Body of pancreas (tissue), 4 donors: ENCODE results near the gene EIF4H. TPM values are rescaled to one million over a fixed set of nuclear protein-coding genes. Genes with fewer than 3 reads are reported as not detected.

ENCODE experiments used
- ATAC-seq: fragments of 150-250 bp; one replicate; pipeline ENCODE4 v1.9.1; 2016
- DNase-seq, 4 donors: peaks; one replicate each; pipeline ENCODE4 v3.0.0-alpha.2; 2019
- H3K27ac ChIP-seq, 4 donors: fragments of 200-600 bp; sonication (generic); 1 replicate in 3 of 4; 2 replicates in 1 of 4; pipeline versions ENCODE4 v1.5.1 to v1.6.1; 2016 to 2019; ENCODE audit warnings: mild to moderate bottlenecking in 1 of 4, mixed read lengths in 1 of 4, moderate library complexity in 1 of 4
- H3K27me3 ChIP-seq, 2 donors: fragments of 200-600 bp; sonication (generic); one replicate each; pipeline ENCODE4 v1.6.0; 2016; ENCODE audit warnings: mild to moderate bottlenecking in 1 of 2
- H3K36me3 ChIP-seq, 2 donors: fragments of 200-600 bp; sonication (generic); replicated peaks in 1 of 2; 2 replicates each; pipeline ENCODE4 v1.5.1; 2016; ENCODE audit warnings: low read depth in 2 of 2; ENCODE audit not compliant: insufficient read depth in 1 of 2
- H3K4me1 ChIP-seq: fragments of 200-600 bp; sonication (generic); one replicate; pipeline ENCODE4 v1.6.0; 2016
- H3K4me3 ChIP-seq, 2 donors: fragments of 200-600 bp; sonication (generic); 1 replicate in 1 of 2; 2 replicates in 1 of 2; pipeline ENCODE4 v1.5.1; 2016 to 2019
- H3K9me3 ChIP-seq, 3 donors: fragments of 200-600 bp; sonication (generic); 1 replicate in 2 of 3; 2 replicates in 1 of 3; pipeline ENCODE4 v1.5.1; 2016
- CTCF ChIP-seq, 7 experiments: fragments of 450-650 bp in 4 of 7; fragments of 200-600 bp in 3 of 7; sonication (generic) in 3 of 7; IDR thresholded peaks; one replicate each; pipeline ENCODE4 v1.5.1; 2016 to 2019; ENCODE audit warnings: antibody characterized with exemption in 7 of 7
- POLR2A ChIP-seq, 3 donors: fragments of 450-650 bp; IDR thresholded peaks; one replicate each; pipeline ENCODE4 v1.6.1; 2016; ENCODE audit warnings: antibody characterized with exemption in 3 of 3, mild to moderate bottlenecking in 2 of 3
- WGBS, 2 donors: methylation state at CpG; one replicate each; pipeline ENCODE4 v1.1.5; 2017; 5-methylcytosine and 5-hydroxymethylcytosine counted together
- intact Hi-C: fragments of 100-400 bp; cut with DNase I; formaldehyde crosslinking; loops from one replicate; pipeline ENCODE4 v1.15.1; 2023
- total RNA-seq, 2 donors: library from RNA; depleted of rRNA; stranded (reverse); fragments of >200 nt; gene quantifications; one replicate each; pipeline ENCODE4 v1.1.0, GENCODE V29; 2016

Gene EIF4H
- total RNA-seq, 2 donors from 2014 or later: 107 to 163 TPM

GRCh38 chr7:74185636-74186035 is 11.5 kb downstream of the EIF4H start:
- H3K4me3 ChIP-seq: no peak overlapping the region
- peaks cover 80% of the 10 kb centered on the region for H3K4me1 ChIP-seq
- ATAC-seq: no peak
- H3K36me3 ChIP-seq: peaks cover 0 to 13% of the 10 kb centered on the region in 2 donors
- WGBS, 2 donors: 5 to 10% methylated on average over 5 of the region's 5 CpGs
- no peaks in the 10 kb centered on the region for H3K27me3 ChIP-seq
- intact Hi-C loops: loop anchor here (5.0 kb wide), 1 partner anchor 113 kb away; no protein-coding TSS in a partner anchor
- TF ChIP-seq POLR2A (IDR thresholded peaks at IDR 0.05) (no peak), CTCF (IDR thresholded peaks at IDR 0.05) (no peak)
- no peak for DNase-seq
- H3K9me3 ChIP-seq: no peaks in the 10 kb centered on the region
- H3K27ac ChIP-seq: peak overlapping the region in 2 of 4 donors; percentile 6 to 12

- peaks cover 0 to 29% of the 10 kb centered on the region in 2 donors for H3K36me3 ChIP-seq
- H3K27ac ChIP-seq: no peak overlapping the region
- intact Hi-C loops: loop anchor here (5.0 kb wide), 1 partner anchor 116 kb away; no protein-coding TSS in a partner anchor
- no peak for ATAC-seq
- no peaks in the 10 kb centered on the region for H3K27me3 ChIP-seq
- DNase-seq: no peak
- H3K4me3 ChIP-seq: no peak overlapping the region
- TF ChIP-seq POLR2A (IDR thresholded peaks at IDR 0.05) (no peak), CTCF (IDR thresholded peaks at IDR 0.05) (no peak)
- WGBS, 2 donors: 53 to 70% methylated on average over 10 to 11 of the region's 11 CpGs
- no peaks in the 10 kb centered on the region for H3K9me3 ChIP-seq
- peaks cover 57% of the 10 kb centered on the region for H3K4me1 ChIP-seq
These were observed 13.9 kb downstream of the EIF4H start for GRCh38 chr7:74187915-74188675.

- Histone ChIP-seq H3K36me3 (peaks cover 0 to 47% of the 10 kb centered on the region in 2 donors), H3K4me3 (no peak overlapping the region), H3K9me3 (no peaks in the 10 kb centered on the region), H3K27me3 (no peaks in the 10 kb centered on the region), H3K4me1 (peaks cover 36% of the 10 kb centered on the region), H3K27ac (no peak overlapping the region)
- 87% methylated on average over 7 of the region's 7 CpGs for WGBS, 2 donors
- TF ChIP-seq POLR2A (IDR thresholded peaks at IDR 0.05) (no peak), CTCF (IDR thresholded peaks at IDR 0.05) (no peak)
- no peak for DNase-seq
- intact Hi-C loops: no loop called here
- no peak for ATAC-seq
These were observed 16.1 kb downstream of the EIF4H start for GRCh38 chr7:74190259-74190658.

- Histone ChIP-seq H3K9me3 (no peaks in the 10 kb centered on the region), H3K4me1 (peaks cover 26% of the 10 kb centered on the region), H3K36me3 (peaks cover 0 to 50% of the 10 kb centered on the region in 2 donors), H3K4me3 (no peak overlapping the region), H3K27ac (no peak overlapping the region), H3K27me3 (no peaks in the 10 kb centered on the region)
- DNase-seq (no peak), ATAC-seq (no peak)
- intact Hi-C loops: no loop called here
- WGBS, 2 donors: 87 to 91% methylated on average over 9 of the region's 9 CpGs
- TF ChIP-seq POLR2A (IDR thresholded peaks at IDR 0.05): no peak
- no peak for TF ChIP-seq CTCF (IDR thresholded peaks at IDR 0.05)
These were observed 17.1 kb downstream of the EIF4H start for GRCh38 chr7:74191231-74191630.

GRCh38 chr7:74193054-74193453 is 18.9 kb downstream of the EIF4H start:
- intact Hi-C loops: no loop called here

More at GRCh38 chr7:74193054-74193453, 18.9 kb downstream of the EIF4H start:
- 91 to 93% methylated on average over 8 of the region's 8 CpGs for WGBS, 2 donors
- no peak overlapping the region for H3K27ac ChIP-seq
- H3K4me3 ChIP-seq: no peak overlapping the region
- DNase-seq (no peak), ATAC-seq (no peak)
- TF ChIP-seq POLR2A (IDR thresholded peaks at IDR 0.05): no peak
- no peak for TF ChIP-seq CTCF (IDR thresholded peaks at IDR 0.05)
- H3K9me3 ChIP-seq: no peaks in the 10 kb centered on the region
- H3K36me3 ChIP-seq: peaks cover 0 to 52% of the 10 kb centered on the region in 2 donors
- H3K4me1 ChIP-seq: peaks cover 9% of the 10 kb centered on the region
- H3K27me3 ChIP-seq: no peaks in the 10 kb centered on the region
